ENCODE data around the gene FSIP2.

DNA sequence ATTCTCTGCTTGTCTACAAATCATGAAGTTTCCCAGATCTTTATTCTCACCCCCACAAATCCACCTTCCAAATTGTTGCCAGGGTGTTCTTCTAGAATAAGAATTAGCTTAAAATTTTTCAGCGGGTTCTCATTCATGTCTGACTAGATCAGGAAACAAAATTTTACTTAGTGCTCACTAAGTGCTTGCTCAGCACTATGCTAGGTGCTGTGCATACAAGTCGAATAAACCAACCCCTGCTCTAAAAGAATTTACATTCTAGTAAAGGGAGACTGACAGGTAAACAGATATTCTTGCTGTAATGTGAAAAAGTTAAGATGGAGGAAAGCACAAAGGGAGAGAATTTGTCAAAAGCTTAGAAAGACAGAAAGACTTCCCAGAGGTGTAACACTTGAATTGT lies 2.4 kb upstream of the FSIP2 start:
- TF ChIP-seq, protein P1, sequence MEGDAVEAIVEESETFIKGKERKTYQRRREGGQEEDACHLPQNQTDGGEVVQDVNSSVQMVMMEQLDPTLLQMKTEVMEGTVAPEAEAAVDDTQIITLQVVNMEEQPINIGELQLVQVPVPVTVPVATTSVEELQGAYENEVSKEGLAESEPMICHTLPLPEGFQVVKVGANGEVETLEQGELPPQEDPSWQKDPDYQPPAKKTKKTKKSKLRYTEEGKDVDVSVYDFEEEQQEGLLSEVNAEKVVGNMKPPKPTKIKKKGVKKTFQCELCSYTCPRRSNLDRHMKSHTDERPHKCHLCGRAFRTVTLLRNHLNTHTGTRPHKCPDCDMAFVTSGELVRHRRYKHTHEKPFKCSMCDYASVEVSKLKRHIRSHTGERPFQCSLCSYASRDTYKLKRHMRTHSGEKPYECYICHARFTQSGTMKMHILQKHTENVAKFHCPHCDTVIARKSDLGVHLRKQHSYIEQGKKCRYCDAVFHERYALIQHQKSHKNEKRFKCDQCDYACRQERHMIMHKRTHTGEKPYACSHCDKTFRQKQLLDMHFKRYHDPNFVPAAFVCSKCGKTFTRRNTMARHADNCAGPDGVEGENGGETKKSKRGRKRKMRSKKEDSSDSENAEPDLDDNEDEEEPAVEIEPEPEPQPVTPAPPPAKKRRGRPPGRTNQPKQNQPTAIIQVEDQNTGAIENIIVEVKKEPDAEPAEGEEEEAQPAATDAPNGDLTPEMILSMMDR (IDR thresholded peaks at IDR 0.05) = no peak
- TF ChIP-seq POLR2A (IDR thresholded peaks at IDR 0.05) = no peak
